Thyroid gland (tissue), 4 donors: ENCODE measurements around the gene CWC27. TPM values are rescaled to one million over a fixed set of nuclear protein-coding genes. Genes with fewer than 3 reads are reported as not detected.

ENCODE experiments used
- DNase-seq, 2 donors: peaks; one replicate each; pipeline ENCODE4 v3.0.0-alpha.2; 2019
- H3K27ac ChIP-seq, 3 donors: fragments of 200-600 bp; sonication (generic); 1 replicate in 2 of 3; 2 replicates in 1 of 3; pipeline ENCODE4 v1.5.1; 2016 to 2019; ENCODE audit warnings: mild to moderate bottlenecking in 1 of 3, moderate library complexity in 1 of 3
- H3K27me3 ChIP-seq: fragments of 200-600 bp; sonication (generic); one replicate; pipeline ENCODE4 v1.5.1; 2019
- H3K36me3 ChIP-seq, 2 donors: fragments of 200-600 bp; sonication (generic); one replicate each; pipeline ENCODE4 v1.5.1; 2016 to 2019
- H3K4me1 ChIP-seq, 2 donors: fragments of 200-600 bp; sonication (generic); one replicate each; pipeline ENCODE4 v1.5.1; 2017 to 2019
- H3K4me3 ChIP-seq, 3 donors: fragments of 200-600 bp; sonication (generic); replicated peaks in 1 of 3; 1 replicate in 2 of 3; 2 replicates in 1 of 3; pipeline ENCODE4 v1.5.1; 2016; ENCODE audit warnings: mild to moderate bottlenecking in 1 of 3
- H3K9me3 ChIP-seq: fragments of 200-600 bp; sonication (generic); one replicate; pipeline ENCODE4 v1.5.1; 2017
- POLR2A ChIP-seq, 2 donors: fragments of 450-650 bp; IDR thresholded peaks; one replicate each; pipeline ENCODE4 v1.6.1; 2017; ENCODE audit warnings: antibody characterized with exemption in 2 of 2, mild to moderate bottlenecking in 2 of 2, moderate library complexity in 1 of 2
- WGBS, 2 donors: methylation state at CpG; one replicate each; pipeline ENCODE4 v1.1.5; 2017; 5-methylcytosine and 5-hydroxymethylcytosine counted together
- intact Hi-C: fragments of 100-400 bp; cut with DNase I; formaldehyde crosslinking; loops from one replicate; pipeline ENCODE4 v1.15.1; 2023
- total RNA-seq, 4 donors: library from RNA; depleted of rRNA; stranded (reverse); fragments of >200 nt; gene quantifications; one replicate each; pipeline ENCODE4 v1.2.3, GENCODE V29; 2016
- TF ChIP-seq, protein P1 (sequence below), 6 experiments: fragments of 200-600 bp in 3 of 6; fragments of 450-650 bp in 3 of 6; sonication (generic) in 3 of 6; IDR thresholded peaks; one replicate each; pipeline ENCODE4 v1.5.1; 2016 to 2019; ENCODE audit warnings: antibody characterized with exemption in 6 of 6, mild to moderate bottlenecking in 2 of 6, inconsistent platforms in 1 of 6, moderate library complexity in 1 of 6

Gene CWC27
- total RNA-seq, 4 donors from 2014 or later, result 15.0 to 24.3 (median 16.7) TPM

DNA sequence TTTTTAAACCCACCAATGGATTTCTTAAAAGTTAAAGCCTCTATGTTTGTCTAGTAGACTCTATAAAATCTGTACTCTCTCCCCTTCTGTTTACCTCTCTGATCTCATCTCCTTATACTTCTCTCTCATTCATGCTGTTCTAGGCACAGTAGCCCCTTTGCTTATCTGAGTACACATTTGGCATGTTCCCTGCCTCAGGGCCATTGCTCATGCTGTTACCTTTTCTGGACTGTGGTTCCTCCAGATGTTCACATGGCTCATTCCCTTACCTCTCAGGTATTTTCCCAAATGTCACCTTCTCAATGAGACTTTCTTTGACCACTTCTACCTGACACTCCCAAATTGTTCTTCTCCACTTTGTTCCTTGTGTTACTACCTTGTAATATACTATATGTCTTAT, 176.1 kb downstream of the CWC27 start:
- intact Hi-C loops, result no loop called here
- no peak overlapping the region for H3K4me3 ChIP-seq
- no peaks in the 10 kb centered on the region for H3K27me3 ChIP-seq
- H3K9me3 ChIP-seq, result no peaks in the 10 kb centered on the region
- H3K4me1 ChIP-seq, result peaks cover 5% of the 10 kb centered on the region in 2 donors
- no peak for DNase-seq
- H3K27ac ChIP-seq, result no peak overlapping the region
- TF ChIP-seq, protein P1, sequence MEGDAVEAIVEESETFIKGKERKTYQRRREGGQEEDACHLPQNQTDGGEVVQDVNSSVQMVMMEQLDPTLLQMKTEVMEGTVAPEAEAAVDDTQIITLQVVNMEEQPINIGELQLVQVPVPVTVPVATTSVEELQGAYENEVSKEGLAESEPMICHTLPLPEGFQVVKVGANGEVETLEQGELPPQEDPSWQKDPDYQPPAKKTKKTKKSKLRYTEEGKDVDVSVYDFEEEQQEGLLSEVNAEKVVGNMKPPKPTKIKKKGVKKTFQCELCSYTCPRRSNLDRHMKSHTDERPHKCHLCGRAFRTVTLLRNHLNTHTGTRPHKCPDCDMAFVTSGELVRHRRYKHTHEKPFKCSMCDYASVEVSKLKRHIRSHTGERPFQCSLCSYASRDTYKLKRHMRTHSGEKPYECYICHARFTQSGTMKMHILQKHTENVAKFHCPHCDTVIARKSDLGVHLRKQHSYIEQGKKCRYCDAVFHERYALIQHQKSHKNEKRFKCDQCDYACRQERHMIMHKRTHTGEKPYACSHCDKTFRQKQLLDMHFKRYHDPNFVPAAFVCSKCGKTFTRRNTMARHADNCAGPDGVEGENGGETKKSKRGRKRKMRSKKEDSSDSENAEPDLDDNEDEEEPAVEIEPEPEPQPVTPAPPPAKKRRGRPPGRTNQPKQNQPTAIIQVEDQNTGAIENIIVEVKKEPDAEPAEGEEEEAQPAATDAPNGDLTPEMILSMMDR (IDR thresholded peaks at IDR 0.05), result no peak
- TF ChIP-seq POLR2A (IDR thresholded peaks at IDR 0.05), result no peak
- no peaks in the 10 kb centered on the region for H3K36me3 ChIP-seq

DNA sequence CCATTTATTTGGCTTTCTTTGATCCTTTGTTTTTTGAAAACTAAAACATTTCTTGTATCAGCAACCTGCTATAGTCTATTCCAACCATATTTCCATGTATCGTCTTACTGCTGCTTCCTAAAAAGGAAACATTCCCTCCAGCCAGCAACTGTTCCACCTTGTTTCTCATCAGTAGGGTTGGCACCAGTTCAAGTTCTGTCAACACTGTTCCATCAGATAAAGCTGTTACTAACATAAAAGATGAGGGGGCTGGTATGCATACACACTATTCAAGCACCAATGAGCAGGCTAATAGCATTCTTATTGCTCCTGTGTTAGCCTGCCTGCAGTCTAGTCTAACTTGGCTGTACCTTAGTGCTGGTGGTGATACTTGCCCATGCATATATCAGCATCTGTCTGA, 178.3 kb downstream of the CWC27 start:
- Histone ChIP-seq H3K27me3 (no peaks in the 10 kb centered on the region), H3K36me3 (no peaks in the 10 kb centered on the region), H3K4me3 (no peak overlapping the region), H3K9me3 (no peaks in the 10 kb centered on the region), H3K27ac (no peak overlapping the region), H3K4me1 (no peaks in the 10 kb centered on the region)
- no peak for DNase-seq
- intact Hi-C loops, result no loop called here
- TF ChIP-seq, protein P1 (IDR thresholded peaks at IDR 0.05), result no peak
- TF ChIP-seq POLR2A (IDR thresholded peaks at IDR 0.05), result no peak
- WGBS, 2 donors, result 72 to 74% methylated on average over 1 of the region's 1 CpG

DNA sequence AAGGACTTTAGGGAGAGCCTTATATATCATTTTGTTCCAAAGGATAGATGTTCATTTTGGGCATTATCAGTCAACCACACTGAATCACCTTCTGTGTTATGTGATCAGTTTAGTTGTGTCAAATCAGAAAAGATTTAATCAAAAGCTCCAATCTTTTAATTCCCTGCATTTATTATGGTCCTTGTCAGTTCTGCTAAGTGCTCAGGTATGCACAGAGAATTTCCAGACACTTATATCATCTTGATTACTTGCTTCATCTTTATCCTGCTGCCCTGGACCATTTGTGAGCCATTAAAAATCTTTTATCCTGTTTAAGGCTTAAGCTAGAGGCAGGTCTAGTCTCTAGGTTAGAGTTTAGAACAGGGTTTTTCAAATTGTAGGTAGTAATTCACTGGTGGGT, 179.1 kb downstream of the CWC27 start:
- H3K27ac ChIP-seq, result no peak overlapping the region
- H3K4me1 ChIP-seq, result no peaks in the 10 kb centered on the region
- no peak overlapping the region for H3K4me3 ChIP-seq
- TF ChIP-seq, protein P1 (IDR thresholded peaks at IDR 0.05), result no peak
- TF ChIP-seq POLR2A (IDR thresholded peaks at IDR 0.05), result no peak
- DNase-seq, result no peak
- H3K27me3 ChIP-seq, result no peaks in the 10 kb centered on the region
- intact Hi-C loops, result no loop called here
- no peaks in the 10 kb centered on the region for H3K9me3 ChIP-seq
- H3K36me3 ChIP-seq, result no peaks in the 10 kb centered on the region

DNA sequence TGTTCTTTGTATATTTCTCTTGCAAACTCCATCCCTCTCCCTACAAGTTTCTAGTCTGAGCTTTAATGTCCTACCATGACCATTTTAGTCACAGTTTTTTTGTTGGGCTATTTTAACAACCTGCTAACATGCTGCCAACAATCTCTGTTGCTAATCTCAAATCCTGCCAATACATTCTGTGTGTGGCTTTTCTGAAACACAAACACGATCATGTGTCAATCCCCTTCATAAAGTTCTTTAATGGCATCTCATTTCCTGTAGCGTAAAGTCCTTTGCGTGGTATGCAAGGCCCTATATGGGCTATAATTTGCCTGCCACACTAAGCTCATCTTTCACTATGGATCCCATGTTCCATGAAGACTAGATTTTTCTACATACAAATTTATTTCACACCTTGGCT, 180.6 kb downstream of the CWC27 start:
- Histone ChIP-seq H3K36me3 (no peaks in the 10 kb centered on the region), H3K27me3 (no peaks in the 10 kb centered on the region), H3K27ac (no peak overlapping the region), H3K4me1 (no peaks in the 10 kb centered on the region), H3K9me3 (no peaks in the 10 kb centered on the region), H3K4me3 (no peak overlapping the region)
- TF ChIP-seq POLR2A (IDR thresholded peaks at IDR 0.05), result no peak
- TF ChIP-seq, protein P1 (IDR thresholded peaks at IDR 0.05), result no peak
- WGBS, 2 donors, result 92 to 96% methylated on average over 3 of the region's 3 CpGs
- intact Hi-C loops, result no loop called here
- no peak for DNase-seq

DNA sequence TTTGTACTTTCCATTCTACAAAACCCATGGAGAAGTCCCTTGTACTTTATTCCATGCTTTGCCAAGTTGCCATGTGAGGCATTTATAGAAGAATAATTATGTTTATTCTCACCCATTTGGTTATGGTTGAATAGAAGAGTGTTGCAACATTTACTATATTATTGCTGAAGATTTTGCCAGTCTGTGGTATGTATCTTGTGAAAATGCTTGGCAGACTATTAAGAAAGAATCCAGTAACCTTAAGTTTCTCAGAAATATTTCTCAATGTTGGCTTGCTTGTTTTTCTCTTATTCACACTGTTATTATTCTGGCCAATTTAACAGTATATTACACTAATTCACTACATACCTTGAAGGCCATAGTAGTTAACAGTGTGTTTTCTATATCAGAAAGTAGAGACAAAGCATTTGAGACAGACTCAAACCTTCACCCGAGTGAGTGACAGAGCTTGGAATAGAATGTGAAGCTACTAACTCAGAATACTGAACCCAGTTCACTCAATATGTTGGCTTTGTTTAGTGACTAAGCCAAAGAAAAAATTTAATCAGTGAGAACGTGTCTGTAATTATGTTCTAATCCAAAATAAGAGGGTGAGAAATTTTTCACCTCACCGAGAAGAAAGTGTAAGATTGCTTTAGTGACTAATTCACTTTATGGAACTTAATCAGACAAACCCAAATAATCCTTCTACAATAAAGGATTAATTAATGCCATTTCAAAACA, 184.4 kb downstream of the CWC27 start:
- Histone ChIP-seq H3K36me3 (no peaks in the 10 kb centered on the region), H3K27ac (no peak overlapping the region), H3K4me1 (no peaks in the 10 kb centered on the region), H3K9me3 (no peaks in the 10 kb centered on the region), H3K27me3 (no peaks in the 10 kb centered on the region), H3K4me3 (no peak overlapping the region)
- intact Hi-C loops, result no loop called here
- no peak for DNase-seq
- no peak for TF ChIP-seq POLR2A (IDR thresholded peaks at IDR 0.05)
- TF ChIP-seq, protein P1 (IDR thresholded peaks at IDR 0.05), result no peak
- WGBS, 2 donors, result 81 to 94% methylated on average over 3 of the region's 3 CpGs
